Cardiac fibroblast (primary cell): ENCODE results near the gene ATF7IP.
"Not testable (repeated sequence)": the region's sequence is repeated elsewhere in the genome, so short reads cannot be mapped to it uniquely, and the experiment has no call there.

Experiments used
- DNase-seq, 2 donors: peaks; one replicate each; pipeline versions ENCODE4 v3.0.0 to v3.0.0-alpha.2; 2010; ENCODE audit warnings: low read depth in 2 of 2
- H3K4me3 ChIP-seq, 2 donors: replicated peaks in 1 of 2; 1 replicate in 1 of 2; 2 replicates in 1 of 2; pipeline ENCODE4 v1.5.1; 2011; ENCODE audit warnings: low read depth in 2 of 2, low read length in 2 of 2, mild to moderate bottlenecking in 2 of 2, moderate library complexity in 1 of 2
- CTCF ChIP-seq: IDR thresholded peaks from one replicate; pipeline ENCODE4 v1.5.1; 2011; ENCODE audit warnings: low read depth, mild to moderate bottlenecking, low read length, inconsistent platforms

Gene ATF7IP

GRCh38 chr12:14395074-14395778 is 29.7 kb downstream of the ATF7IP start:
- H3K4me3 ChIP-seq = no peak overlapping the region
- DNase-seq = no peak
- no peak for TF ChIP-seq CTCF

- DNase-seq = no peak
- TF ChIP-seq CTCF = no peak
- no peak overlapping the region for H3K4me3 ChIP-seq
Observed at GRCh38 chr12:14396071-14396470, 30.6 kb downstream of the ATF7IP start.

GRCh38 chr12:14399871-14400270 is 34.4 kb downstream of the ATF7IP start:
- DNase-seq = peak; percentile 37 to 73
- H3K4me3 ChIP-seq = peak overlapping the region in 1 of 2 donors; percentile 15
- no peak for TF ChIP-seq CTCF

- TF ChIP-seq CTCF = no peak
- no peak for DNase-seq
- H3K4me3 ChIP-seq = no peak overlapping the region
Observed at GRCh38 chr12:14400599-14400998, 35.1 kb downstream of the ATF7IP start.

- DNase-seq, H3K4me3 ChIP-seq: not testable (repeated sequence)
Observed at GRCh38 chr12:14401267-14401666, 35.8 kb downstream of the ATF7IP start.

GRCh38 chr12:14402697-14403096 is 37.2 kb downstream of the ATF7IP start:
- no peak for TF ChIP-seq CTCF
- H3K4me3 ChIP-seq = no peak overlapping the region
- no peak for DNase-seq

GRCh38 chr12:14403293-14403692 is 37.8 kb downstream of the ATF7IP start:
- H3K4me3 ChIP-seq = no peak overlapping the region
- no peak for TF ChIP-seq CTCF
- DNase-seq = no peak
